Thyroid gland (tissue), 4 donors: ENCODE data around the gene C17orf114.

Experiments
- POLR2A ChIP-seq, 2 donors: fragments of 450-650 bp; IDR thresholded peaks; one replicate each; pipeline ENCODE4 v1.6.1; 2017; ENCODE audit warnings: antibody characterized with exemption in 2 of 2, mild to moderate bottlenecking in 2 of 2, moderate library complexity in 1 of 2
- TF ChIP-seq, protein P1 (sequence below), 6 experiments: fragments of 200-600 bp in 3 of 6; fragments of 450-650 bp in 3 of 6; sonication (generic) in 3 of 6; IDR thresholded peaks; one replicate each; pipeline ENCODE4 v1.5.1; 2016 to 2019; ENCODE audit warnings: antibody characterized with exemption in 6 of 6, mild to moderate bottlenecking in 2 of 6, inconsistent platforms in 1 of 6, moderate library complexity in 1 of 6

DNA sequence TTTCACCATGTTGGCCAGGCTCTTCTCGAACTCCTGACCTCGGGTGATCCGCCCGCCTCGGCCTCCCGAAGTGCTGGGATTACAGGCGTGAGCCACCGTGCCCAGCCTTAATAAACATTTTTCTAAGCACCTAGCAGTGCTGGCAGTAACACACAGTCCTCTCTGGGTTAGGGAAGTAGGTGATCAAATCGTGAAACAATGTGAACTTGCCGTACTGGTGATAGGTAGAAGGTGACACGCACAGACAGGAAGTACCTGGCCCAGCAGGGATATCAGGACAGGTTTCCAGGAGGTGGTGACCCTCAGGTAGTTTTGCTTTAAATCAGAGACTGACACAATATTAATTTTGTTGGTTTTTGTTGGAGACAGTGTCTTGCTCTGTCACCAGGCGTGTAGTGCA lies 9.3 kb upstream of the C17orf114 start:
- TF ChIP-seq, protein P1, sequence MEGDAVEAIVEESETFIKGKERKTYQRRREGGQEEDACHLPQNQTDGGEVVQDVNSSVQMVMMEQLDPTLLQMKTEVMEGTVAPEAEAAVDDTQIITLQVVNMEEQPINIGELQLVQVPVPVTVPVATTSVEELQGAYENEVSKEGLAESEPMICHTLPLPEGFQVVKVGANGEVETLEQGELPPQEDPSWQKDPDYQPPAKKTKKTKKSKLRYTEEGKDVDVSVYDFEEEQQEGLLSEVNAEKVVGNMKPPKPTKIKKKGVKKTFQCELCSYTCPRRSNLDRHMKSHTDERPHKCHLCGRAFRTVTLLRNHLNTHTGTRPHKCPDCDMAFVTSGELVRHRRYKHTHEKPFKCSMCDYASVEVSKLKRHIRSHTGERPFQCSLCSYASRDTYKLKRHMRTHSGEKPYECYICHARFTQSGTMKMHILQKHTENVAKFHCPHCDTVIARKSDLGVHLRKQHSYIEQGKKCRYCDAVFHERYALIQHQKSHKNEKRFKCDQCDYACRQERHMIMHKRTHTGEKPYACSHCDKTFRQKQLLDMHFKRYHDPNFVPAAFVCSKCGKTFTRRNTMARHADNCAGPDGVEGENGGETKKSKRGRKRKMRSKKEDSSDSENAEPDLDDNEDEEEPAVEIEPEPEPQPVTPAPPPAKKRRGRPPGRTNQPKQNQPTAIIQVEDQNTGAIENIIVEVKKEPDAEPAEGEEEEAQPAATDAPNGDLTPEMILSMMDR (IDR thresholded peaks at IDR 0.05), result no peak
- no peak for TF ChIP-seq POLR2A (IDR thresholded peaks at IDR 0.05)
